OCI-LY7 (cell line): Measurements from ENCODE around the gene C10orf62. TPM values are rescaled to one million over a fixed set of nuclear protein-coding genes. Genes with fewer than 3 reads are reported as not detected.
A peak's percentile ranks its signal among the peaks of the same experiment; 100 is the strongest.

Experiments
- BruUV-seq: library from RNA; stranded (reverse); fragments of 400-500 nt; replicated peaks from 2 replicates; lab custom pipeline; 2021; lab: Mats Ljungman, UMichigan
- CTCF ChIA-PET: fragments of 300-600 bp; sonication (Branson Sonifier 250); formaldehyde crosslinking; loops from one replicate; lab custom pipeline; 2022; ENCODE audit warnings: antibody characterized with exemption; ENCODE audit not compliant: unreplicated experiment; lab: Charles Lee
- POLR2A ChIA-PET: fragments of 300-600 bp; sonication (Branson Sonifier 250); formaldehyde crosslinking; loops from one replicate; lab custom pipeline; 2022; ENCODE audit warnings: antibody characterized with exemption; lab: Charles Lee
- DNase-seq: peaks from one replicate; pipeline ENCODE4 v3.0.0-alpha.2; 2015; ENCODE audit warnings: low spot score
- H2AFZ ChIP-seq: fragments of 200-600 bp; sonication (generic), shearing (Covaris generic); 2 replicates; pipeline ENCODE4 v1.6.1; 2014; ENCODE audit warnings: mild to moderate bottlenecking, antibody characterized with exemption, low read length, moderate library complexity
- H3K27ac ChIP-seq: fragments of 200-600 bp; sonication (generic); 2 replicates; pipeline ENCODE4 v1.5.1; 2014; ENCODE audit warnings: mixed run types, low read depth, mild to moderate bottlenecking, moderate library complexity, low read length, inconsistent platforms; ENCODE audit not compliant: poor library complexity, severe bottlenecking
- H3K36me3 ChIP-seq: fragments of 200-600 bp; sonication (generic); 2 replicates; pipeline ENCODE4 v1.6.1; 2014; ENCODE audit warnings: mild to moderate bottlenecking, antibody characterized with exemption, low read length, moderate library complexity, mixed read lengths; ENCODE audit not compliant: insufficient read depth
- H3K4me1 ChIP-seq: fragments of 200-600 bp; sonication (generic); 2 replicates; pipeline ENCODE4 v1.5.1; 2014; ENCODE audit warnings: mild to moderate bottlenecking, low read length; ENCODE audit not compliant: insufficient read depth, poor library complexity, severe bottlenecking
- H3K4me2 ChIP-seq: fragments of 200-600 bp; sonication (generic); 2 replicates; pipeline ENCODE4 v1.6.1; 2014; ENCODE audit warnings: mild to moderate bottlenecking, low read length
- H3K4me3 ChIP-seq: fragments of 200-600 bp; sonication (generic); 2 replicates; pipeline ENCODE4 v1.5.1; 2014; ENCODE audit warnings: mild to moderate bottlenecking, low read depth, low read length; ENCODE audit not compliant: poor library complexity, severe bottlenecking
- H3K79me2 ChIP-seq: fragments of 200-600 bp; sonication (generic); 2 replicates; pipeline ENCODE4 v1.6.1; 2016; ENCODE audit warnings: low read depth, mild to moderate bottlenecking, low read length, moderate library complexity, mixed read lengths; ENCODE audit not compliant: insufficient read depth
- H3K9me2 ChIP-seq: fragments of 200-600 bp; sonication (generic); 2 replicates; pipeline ENCODE4 v1.6.1; 2016; ENCODE audit warnings: mild to moderate bottlenecking, low read length, mixed read lengths; ENCODE audit not compliant: insufficient read depth
- H3K9me3 ChIP-seq: fragments of 200-600 bp; sonication (generic); 2 replicates; pipeline ENCODE4 v1.6.1; 2014; ENCODE audit warnings: mild to moderate bottlenecking, mixed run types, low read length, mixed read lengths
- H4K20me1 ChIP-seq: fragments of 200-600 bp; sonication (generic); 2 replicates; pipeline ENCODE4 v1.6.1; 2014; ENCODE audit warnings: mild to moderate bottlenecking, antibody characterized with exemption, low read length, moderate library complexity, mixed read lengths; ENCODE audit not compliant: insufficient read depth
- CTCF ChIP-seq: fragments of 200-600 bp; sonication (generic); conservative IDR thresholded peaks from 2 replicates; pipeline ENCODE4 v1.5.1; 2014; ENCODE audit warnings: mild to moderate bottlenecking, antibody characterized with exemption, low read length, moderate library complexity, mixed read lengths
- EZH2phosphoT487 ChIP-seq: fragments of 200-600 bp; sonication (generic); IDR thresholded peaks from 2 replicates; pipeline ENCODE4 v1.6.1; 2018; ENCODE audit warnings: low read depth, borderline replicate concordance, mild to moderate bottlenecking, mixed run types, antibody characterized with exemption, low read length, moderate library complexity, mixed read lengths
- intact Hi-C: fragments of 100-400 bp; cut with micrococcal nuclease; formaldehyde crosslinking; loops from one replicate; pipeline ENCODE4 v1.10.0; 2022; ENCODE audit not compliant: unreplicated experiment
- total RNA-seq, 2 experiments: library from RNA; depleted of rRNA in 1 of 2; stranded (reverse); fragments of >200 nt in 1 of 2; shearing (Covaris generic) in 1 of 2; gene quantifications; 2 replicates each; pipeline ENCODE4 v1.2.3, GENCODE V29; 2014 to 2022

The C10orf62 gene
- total RNA-seq, 2 experiments from 2014 or later, result not detected

- H4K20me1 ChIP-seq, result no peaks in the 10 kb centered on the region
- no peak for DNase-seq
- no peak for TF ChIP-seq CTCF
- no peak for TF ChIP-seq EZH2phosphoT487
- no peak overlapping the region for H3K4me2 ChIP-seq
- POLR2A ChIA-PET, result interaction anchor here (0.6 to 0.7 kb wide), 2 partner anchors 70 to 528 kb away, joined by 3 read pairs; no protein-coding TSS in a partner anchor
- H3K36me3 ChIP-seq, result no peaks in the 10 kb centered on the region
- H3K79me2 ChIP-seq, result no peaks in the 10 kb centered on the region
- intact Hi-C loops, result no loop called here
- no peaks in the 10 kb centered on the region for H3K4me1 ChIP-seq
- CTCF ChIA-PET, result no interaction called here
- no peaks in the 10 kb centered on the region for H3K9me3 ChIP-seq
- BruUV-seq, result no TSS peak
- H3K4me3 ChIP-seq, result no peak overlapping the region
- no peaks in the 10 kb centered on the region for H3K9me2 ChIP-seq
- H3K27ac ChIP-seq, result no peak overlapping the region
- no peak overlapping the region for H2AFZ ChIP-seq
These were observed 19.6 kb downstream of the C10orf62 start for GRCh38 chr10:97608991-97609561.

GRCh38 chr10:97611473-97611872 lies 22.0 kb downstream of the C10orf62 start:
- Histone ChIP-seq H3K79me2 (no peaks in the 10 kb centered on the region), H4K20me1 (no peaks in the 10 kb centered on the region), H3K36me3 (no peaks in the 10 kb centered on the region), H3K27ac (no peak overlapping the region), H2AFZ (no peak overlapping the region), H3K9me2 (no peaks in the 10 kb centered on the region), H3K4me1 (no peaks in the 10 kb centered on the region), H3K4me3 (no peak overlapping the region), H3K9me3 (no peaks in the 10 kb centered on the region), H3K4me2 (no peak overlapping the region)
- POLR2A ChIA-PET, result interaction anchor here (1.2 kb wide), 1 partner anchor 39 kb away, joined by 3 read pairs; the partner anchor contains the start of gene ANKRD2
- no TSS peak for BruUV-seq
- no peak for DNase-seq
- intact Hi-C loops, result no loop called here
- no peak for TF ChIP-seq CTCF
- no peak for TF ChIP-seq EZH2phosphoT487
- CTCF ChIA-PET, result interaction anchor here (1.1 kb wide), 1 partner anchor 21 kb away, joined by 4 read pairs; no protein-coding TSS in a partner anchor

- DNase-seq, result peak; percentile 57
- H3K9me3 ChIP-seq, result no peaks in the 10 kb centered on the region
- no peaks in the 10 kb centered on the region for H3K9me2 ChIP-seq
- no TSS peak for BruUV-seq
- no peak for TF ChIP-seq EZH2phosphoT487
- peak; percentile 74 for TF ChIP-seq CTCF
- ChIA-PET POLR2A (interaction anchor here (0.6 kb wide), 1 partner anchor 61 kb away, joined by 3 read pairs; no protein-coding TSS in a partner anchor), CTCF (interaction anchor here (0.7 to 1.1 kb wide), 2 partner anchors 22 to 41 kb away, joined by 4 to 5 read pairs; no protein-coding TSS in a partner anchor)
- H3K4me1 ChIP-seq, result no peaks in the 10 kb centered on the region
- H4K20me1 ChIP-seq, result no peaks in the 10 kb centered on the region
- H3K36me3 ChIP-seq, result no peaks in the 10 kb centered on the region
- no peak overlapping the region for H3K27ac ChIP-seq
- no peak overlapping the region for H3K4me3 ChIP-seq
- no peaks in the 10 kb centered on the region for H3K79me2 ChIP-seq
- H2AFZ ChIP-seq, result no peak overlapping the region
- no peak overlapping the region for H3K4me2 ChIP-seq
- intact Hi-C loops, result loop anchor here (1.0 to 2.0 kb wide), 5 partner anchors 40 to 206 kb away; partner anchors contain the start of gene ANKRD2
These were observed 22.9 kb downstream of the C10orf62 start for GRCh38 chr10:97612386-97612785.
